GM19468 (cell line): ENCODE data around the gene NFKB2.

Experiments
- ATAC-seq: cut with Tn5 transposase; IDR thresholded peaks from one replicate; pipeline ENCODE4 v1.9.1; 2021; ENCODE audit warnings: mild to moderate bottlenecking, moderate library complexity, moderate number of reproducible peaks; ENCODE audit not compliant: unreplicated experiment; ENCODE audit errors: extremely low read depth

NFKB2 gene

GRCh38 chr10:102395400-102396316, at the start of gene NFKB2:
Gene NFKB2, plus strand, starts transcription at chr10:102395705. Its CDS starts 255 bp downstream, at chr10:102395960.
- no peak for ATAC-seq

DNA sequence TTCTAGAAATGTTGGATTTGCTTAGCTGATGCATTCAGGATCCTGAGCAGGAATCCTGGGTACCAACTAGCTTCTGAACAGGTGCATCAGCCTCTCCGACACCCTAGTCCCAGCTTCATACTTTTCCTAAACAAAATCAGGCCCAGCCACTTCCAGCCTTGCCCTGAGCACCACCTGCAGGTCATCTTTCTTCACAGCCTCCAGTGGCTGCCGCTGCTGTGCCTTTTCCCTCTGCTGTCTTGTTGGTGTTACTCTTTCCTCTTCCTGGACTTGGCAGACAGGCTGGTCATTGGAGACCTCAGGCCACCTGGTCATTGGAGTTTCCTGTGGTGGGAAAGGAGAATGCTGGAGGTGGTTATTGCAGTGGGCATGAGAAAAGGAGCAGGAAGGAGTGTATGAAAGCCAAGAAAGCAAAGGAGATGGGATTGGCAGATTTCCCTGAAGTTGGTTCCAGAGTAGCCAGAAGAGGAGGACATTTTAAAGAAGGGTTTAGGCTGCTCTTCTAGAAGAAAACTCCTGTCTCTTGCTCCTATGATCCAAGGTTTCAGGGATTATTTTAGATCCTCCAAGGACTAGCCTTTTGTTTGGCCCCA, 48.2 kb upstream of the NFKB2 start:
- no peak for ATAC-seq

DNA sequence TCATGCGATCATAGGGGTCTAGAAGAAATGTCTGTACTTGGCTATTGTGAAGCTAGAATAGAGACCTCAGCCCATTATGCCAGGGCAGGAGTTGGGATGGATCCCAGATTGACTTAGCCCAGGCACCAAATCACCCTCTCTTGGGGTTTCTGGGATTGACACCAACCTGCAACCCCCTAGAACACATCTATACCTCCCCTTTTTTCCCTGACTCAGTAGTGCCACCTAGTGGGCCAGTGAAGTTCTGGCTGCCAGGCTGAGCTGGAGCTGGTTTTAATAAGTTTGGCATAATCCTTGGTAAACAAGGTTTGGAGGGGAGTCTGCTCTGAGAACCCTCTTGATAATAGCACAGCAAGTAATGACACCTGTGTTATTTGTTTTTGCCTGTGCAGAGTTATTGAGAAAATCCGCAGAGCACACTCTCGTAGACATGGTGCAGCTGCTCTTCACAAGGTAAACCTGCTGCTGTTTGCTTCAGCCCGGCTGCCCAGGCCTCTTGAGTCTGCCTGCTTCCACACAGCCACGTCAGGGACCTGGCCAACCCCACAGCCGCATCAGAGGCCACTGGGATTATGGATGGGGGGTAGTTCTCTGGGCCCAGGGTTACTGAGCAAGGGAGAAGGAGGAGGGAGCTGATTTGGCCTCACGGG, 43.3 kb upstream of the NFKB2 start:
- ATAC-seq: no peak

DNA sequence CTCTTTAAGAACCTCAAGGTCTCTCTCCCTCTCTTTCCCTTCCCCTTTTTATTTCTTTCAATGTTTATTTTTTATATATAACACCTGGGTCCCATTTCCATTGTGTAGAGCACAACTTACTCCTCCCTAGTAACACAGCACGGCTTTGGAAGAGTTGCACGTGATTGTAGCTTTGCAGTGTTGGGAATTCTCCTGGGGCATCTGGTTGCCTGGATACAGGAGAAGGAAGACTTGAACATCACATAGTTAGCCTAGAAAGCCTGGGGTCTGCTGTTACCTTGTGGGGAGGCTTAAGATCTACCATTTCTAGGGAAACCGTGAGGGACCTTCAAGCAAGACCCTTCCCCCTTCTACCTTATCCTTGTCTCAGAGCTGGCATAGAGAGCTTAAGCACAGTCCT, 41.1 kb upstream of the NFKB2 start:
- no peak for ATAC-seq

DNA sequence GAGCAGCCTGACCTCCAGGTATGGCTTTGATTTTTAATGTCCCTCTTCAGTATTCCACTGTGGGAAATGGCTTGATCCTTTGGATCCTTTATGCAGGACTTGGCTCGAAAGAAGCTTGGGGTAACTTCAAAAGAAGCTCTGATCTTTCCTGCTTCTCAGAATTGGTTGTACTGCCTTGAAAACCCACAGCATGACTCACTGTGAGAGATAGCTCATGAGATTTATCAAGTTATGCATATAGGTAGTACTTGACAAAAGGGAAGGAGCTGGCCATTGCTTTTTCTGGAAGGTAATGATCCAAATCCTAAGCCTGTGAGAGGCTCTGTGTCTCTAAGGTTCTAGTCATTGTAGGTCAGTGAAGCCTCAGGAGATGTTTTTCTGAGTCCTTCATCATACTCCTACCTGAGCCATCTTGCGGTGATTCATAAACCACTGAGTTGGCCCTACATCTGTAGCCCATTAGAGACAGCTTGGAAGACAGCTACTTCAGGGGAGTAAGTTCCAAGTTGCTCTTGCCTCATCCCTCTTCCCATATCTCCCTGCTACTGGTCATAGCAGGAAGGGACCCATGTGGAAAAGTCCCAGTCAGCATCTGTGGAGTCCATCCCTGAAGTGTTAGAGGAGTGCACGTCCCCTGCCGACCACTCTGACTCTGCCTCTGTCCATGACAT, 36.7 kb upstream of the NFKB2 start:
- ATAC-seq: no peak

GRCh38 chr10:102367441-102367840, 28.1 kb upstream of the NFKB2 start:
- ATAC-seq: no peak

DNA sequence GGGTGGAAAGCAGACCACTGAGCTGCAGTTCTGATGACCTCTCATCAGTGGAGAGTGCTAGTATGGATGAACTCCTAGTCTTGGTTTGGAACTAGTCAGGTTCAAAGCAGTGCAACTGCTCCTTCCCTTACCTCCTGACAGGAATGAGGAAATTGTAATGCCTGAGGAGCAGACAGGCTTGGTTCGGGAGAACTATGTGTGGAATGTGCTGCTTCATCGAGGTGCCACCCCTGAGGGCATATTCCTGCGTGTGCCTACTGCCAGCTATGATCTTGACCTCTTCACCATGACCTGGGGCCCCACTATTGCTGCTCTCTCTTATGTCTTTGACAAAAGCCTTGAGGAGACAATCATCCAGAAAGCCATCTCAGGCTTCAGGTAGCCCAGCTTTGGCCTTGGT, 27.4 kb upstream of the NFKB2 start:
- no peak for ATAC-seq

DNA sequence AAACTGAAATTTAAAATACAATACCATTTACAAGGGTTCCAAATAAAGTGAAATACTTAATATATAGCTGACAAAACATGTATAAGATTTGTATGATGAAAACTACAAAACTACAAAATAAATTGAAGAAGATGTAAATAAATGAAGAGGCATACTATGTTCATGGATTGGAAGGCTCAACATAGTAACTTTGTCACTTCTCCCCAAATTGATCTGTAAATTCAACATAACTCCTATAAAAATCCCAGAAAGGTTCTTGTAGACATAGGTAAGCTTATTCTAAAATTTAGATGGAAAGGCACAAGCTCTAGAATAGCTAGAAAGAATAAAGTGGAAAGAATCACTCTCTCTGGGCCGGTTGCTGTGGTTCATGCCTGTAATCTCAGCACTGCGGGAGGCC, 24.2 kb upstream of the NFKB2 start:
- ATAC-seq: no peak

DNA sequence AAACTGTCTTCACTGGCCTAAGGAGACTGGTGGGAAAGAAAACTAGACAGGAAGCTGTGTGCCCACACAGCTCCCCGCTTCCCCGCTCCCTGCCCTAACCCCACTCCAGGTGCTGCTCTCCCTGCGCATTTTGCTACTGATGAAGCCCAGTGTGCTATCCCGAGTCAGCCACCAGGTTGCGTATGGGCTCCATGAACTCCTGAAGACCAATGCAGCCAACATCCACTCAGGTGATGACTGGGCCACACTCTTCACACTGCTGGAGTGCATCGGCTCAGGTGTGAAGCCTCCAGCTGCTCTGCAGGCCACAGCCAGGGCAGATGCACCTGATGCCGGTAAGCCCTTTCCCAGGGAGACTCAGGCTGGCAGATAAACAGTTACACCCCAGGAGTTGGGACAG, 20.3 kb upstream of the NFKB2 start:
- no peak for ATAC-seq

- no peak for ATAC-seq
Measured at GRCh38 chr10:102375867-102376266, 19.6 kb upstream of the NFKB2 start.

GRCh38 chr10:102376901-102377300, 18.6 kb upstream of the NFKB2 start:
- no peak for ATAC-seq

DNA sequence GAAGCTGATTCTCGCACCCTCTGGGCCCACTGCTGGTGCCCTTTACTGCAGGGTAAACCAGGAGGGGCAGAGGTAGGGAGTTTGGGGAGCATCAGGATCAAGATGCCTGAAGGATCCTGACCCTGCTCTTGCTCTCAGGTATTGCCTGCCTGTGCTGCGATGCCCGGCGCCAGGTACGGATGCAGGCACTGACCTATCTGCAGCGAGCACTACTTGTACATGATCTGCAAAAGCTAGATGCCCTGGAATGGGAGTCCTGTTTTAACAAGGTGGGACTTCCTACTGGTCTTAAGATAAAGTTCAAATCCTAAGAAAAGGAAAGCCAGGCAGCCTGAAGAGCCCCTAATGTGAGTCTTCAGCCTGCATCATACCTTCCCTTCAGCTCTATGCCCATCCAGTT, 16.1 kb upstream of the NFKB2 start:
- ATAC-seq: no peak

- no peak for ATAC-seq
Measured at GRCh38 chr10:102381983-102382382, 13.5 kb upstream of the NFKB2 start.

GRCh38 chr10:102382871-102383270, 12.6 kb upstream of the NFKB2 start:
- no peak for ATAC-seq

- ATAC-seq: no peak
Measured at GRCh38 chr10:102384053-102384452, 11.5 kb upstream of the NFKB2 start.

DNA sequence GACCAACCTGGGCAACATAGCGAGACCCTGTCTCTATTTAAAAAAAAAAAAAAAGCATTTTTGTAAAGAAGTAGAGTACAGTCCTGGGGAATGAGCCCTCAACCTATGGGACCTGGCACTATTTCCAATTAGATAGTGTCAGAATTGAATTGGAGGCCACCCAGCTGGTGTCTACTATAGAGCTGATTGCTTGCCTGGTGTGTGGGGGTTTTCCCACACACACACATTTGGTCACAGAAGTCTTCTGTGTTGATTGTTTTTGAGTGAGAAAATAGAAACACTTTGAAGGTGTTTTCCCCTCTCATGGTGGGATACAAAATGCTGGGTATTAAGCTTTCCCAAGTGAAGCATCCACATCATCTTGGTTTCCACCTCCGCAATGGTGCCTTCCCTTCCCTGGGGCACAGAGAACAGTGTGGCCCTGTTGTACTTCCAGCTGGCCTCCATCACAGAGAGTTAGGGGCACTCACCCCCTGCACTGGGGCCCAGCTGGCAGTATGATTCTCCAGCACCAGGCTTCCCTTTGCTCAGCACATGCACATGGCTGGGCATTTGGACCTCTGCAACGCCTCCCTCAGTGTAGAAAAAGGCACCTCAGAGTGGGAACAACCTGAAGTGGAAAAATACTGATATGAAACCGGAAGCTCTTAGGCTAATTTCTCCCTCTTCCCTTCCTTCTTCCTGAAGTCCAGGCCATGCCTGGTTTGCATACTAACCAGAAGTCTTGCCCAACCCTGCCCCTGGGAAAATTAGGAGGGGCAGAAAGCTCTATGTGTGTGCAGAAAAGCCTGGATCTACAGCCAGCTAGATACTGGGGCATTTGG, 10.7 kb upstream of the NFKB2 start:
- no peak for ATAC-seq

GRCh38 chr10:102389894-102390293, 5.6 kb upstream of the NFKB2 start:
- ATAC-seq: no peak

DNA sequence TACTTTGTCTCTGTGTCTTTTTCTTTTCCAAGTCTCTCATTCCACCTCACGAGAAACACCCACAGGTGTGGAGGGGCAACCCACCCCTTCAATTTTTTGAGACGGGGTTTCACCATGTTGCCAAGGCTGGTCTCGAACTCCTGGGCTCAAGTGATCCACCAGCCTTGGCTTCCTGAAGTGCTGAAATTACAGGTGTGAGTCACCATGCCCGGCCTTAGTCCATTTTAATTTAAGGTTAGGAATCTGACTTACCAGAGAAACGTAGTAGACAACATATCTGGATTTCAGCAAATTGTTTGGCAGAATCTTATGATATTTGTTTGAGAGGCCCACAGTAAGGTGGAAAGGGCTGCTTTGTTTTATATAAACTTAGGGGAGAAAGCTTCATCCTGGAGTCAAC, 3.2 kb upstream of the NFKB2 start:
- ATAC-seq: no peak

DNA sequence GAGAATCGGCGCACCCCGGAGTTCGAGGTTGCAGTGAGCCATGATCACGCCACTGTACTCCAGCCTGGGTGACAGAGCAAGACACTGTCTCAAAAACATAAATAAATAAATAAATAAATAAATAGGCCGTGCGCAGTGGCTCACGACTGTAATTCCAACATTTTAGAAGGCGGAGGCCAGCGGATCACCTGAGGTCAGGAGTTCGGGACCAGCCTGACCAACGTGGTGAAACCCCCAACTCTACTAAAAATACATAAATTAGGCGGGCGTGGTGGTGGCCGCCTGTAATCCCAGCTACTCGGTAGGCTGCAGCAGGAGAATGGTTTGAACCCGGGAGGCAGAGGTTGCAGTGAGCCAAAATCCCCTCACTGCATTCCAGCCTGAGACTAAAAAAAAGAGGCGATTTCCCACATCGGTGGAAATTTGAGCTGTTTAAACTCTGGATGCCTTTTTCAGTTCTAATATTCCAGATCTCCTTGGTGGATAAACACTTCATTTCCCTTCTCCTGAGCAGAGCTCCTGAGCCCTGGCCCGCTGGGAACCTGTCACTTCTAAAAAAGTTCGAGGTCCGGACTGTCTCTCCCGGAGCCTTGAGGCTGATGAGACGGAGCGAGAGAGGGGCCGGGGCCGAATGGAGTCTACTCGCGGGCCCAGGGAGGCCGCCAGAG, 2.0 kb upstream of the NFKB2 start:
- no peak for ATAC-seq
